ENCODE measurements around the gene LSR. TPM values are rescaled to one million over a fixed set of nuclear protein-coding genes. Genes with fewer than 3 reads are reported as not detected.

The LSR gene
- total RNA-seq, 2 experiments from 2014 or later: 33.2 to 36.3 TPM

DNA sequence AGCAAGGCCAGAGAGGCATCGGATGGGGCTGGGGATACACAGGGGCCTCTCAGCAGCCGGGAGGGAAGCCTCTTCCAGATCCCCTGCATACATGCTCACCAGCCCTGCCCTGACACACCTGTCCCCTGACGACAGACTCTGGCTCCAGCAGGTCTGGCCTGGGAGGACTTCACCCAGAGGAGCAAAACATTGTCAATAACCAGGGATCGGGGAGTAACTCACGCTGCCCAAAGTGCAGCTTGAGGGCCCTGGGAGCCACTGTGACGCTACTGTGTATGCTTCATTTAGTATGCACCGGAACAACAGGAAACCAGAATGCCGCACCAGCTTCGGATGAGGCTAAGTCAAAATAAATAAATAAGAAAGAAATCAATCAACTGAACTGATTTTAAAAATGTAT lies 67.8 kb downstream of the LSR start:
- Mint-ChIP-seq H3K9me3 (no peaks in the 10 kb centered on the region), H3K27me3 (peaks cover 4% of the 10 kb centered on the region), H3K27ac (no peak overlapping the region), H3K36me3 (no peaks in the 10 kb centered on the region), H3K4me3 (no peak overlapping the region), H3K4me1 (peaks cover 7% of the 10 kb centered on the region)
- no peak for DNase-seq
- POLR2A ChIA-PET: no interaction called here
- no peak for ATAC-seq (ENCODE audit: low read depth)

Other genes with a start within 250 kb of the LSR start
- gene GRAMD1A, start 248.7 kb upstream of the LSR start, total RNA-seq: 100 to 1,000 TPM; 173 to 187 TPM
- 1 to 10 TPM in 1 of 2 experiments, under 1 TPM in 1; 0.85 to 1.2 TPM for gene SCN1B, start 218.5 kb upstream of the LSR start, total RNA-seq
- gene HPN, start 207.3 kb upstream of the LSR start, total RNA-seq: under 1 TPM in 1 of 2 experiments, not detected in 1; 0.20 TPM
- gene FXYD3, start 133.2 kb upstream of the LSR start, total RNA-seq: not detected
- under 1 TPM; 0.28 to 0.44 TPM for gene LGI4, start 113.9 kb upstream of the LSR start, total RNA-seq
- gene FXYD1, start 110.2 kb upstream of the LSR start, total RNA-seq: not detected
- 1 to 10 TPM; 5.3 to 6.5 TPM for gene FXYD7, start 105.7 kb upstream of the LSR start, total RNA-seq
- gene FXYD5, start 94.3 kb upstream of the LSR start, total RNA-seq: 100 to 1,000 TPM; 353 to 360 TPM
- gene FAM187B, start 20.3 kb upstream of the LSR start, total RNA-seq: not detected
- gene USF2, start 20.0 kb downstream of the LSR start, total RNA-seq: 100 to 1,000 TPM; 149 to 159 TPM
- 1 to 10 TPM; 1.0 to 1.1 TPM for gene HAMP, start 33.5 kb downstream of the LSR start, total RNA-seq
- under 1 TPM; 0.11 to 0.39 TPM for gene MAG, start 43.2 kb downstream of the LSR start, total RNA-seq
- 1 to 10 TPM; 1.7 to 1.8 TPM for gene CD22, start 80.2 kb downstream of the LSR start, total RNA-seq
- gene FFAR1, start 98.9 kb downstream of the LSR start, total RNA-seq: not detected
- gene FFAR3, start 109.5 kb downstream of the LSR start, total RNA-seq: not detected
- not detected for gene GPR42, start 122.1 kb downstream of the LSR start, total RNA-seq
- gene FFAR2, start 199.3 kb downstream of the LSR start, total RNA-seq: not detected
- gene KRTDAP, start 241.5 kb downstream of the LSR start, total RNA-seq: not detected

Data from activated naive CD8-positive, alpha-beta T cell treated with anti-CD3 and anti-CD28 coated beads, Interleukin-2, amount 10 ng/mL, durations not matched to agents 7 days and 5 days (primary cell).